ENCODE data around the gene LMOD2.

Gene LMOD2

DNA sequence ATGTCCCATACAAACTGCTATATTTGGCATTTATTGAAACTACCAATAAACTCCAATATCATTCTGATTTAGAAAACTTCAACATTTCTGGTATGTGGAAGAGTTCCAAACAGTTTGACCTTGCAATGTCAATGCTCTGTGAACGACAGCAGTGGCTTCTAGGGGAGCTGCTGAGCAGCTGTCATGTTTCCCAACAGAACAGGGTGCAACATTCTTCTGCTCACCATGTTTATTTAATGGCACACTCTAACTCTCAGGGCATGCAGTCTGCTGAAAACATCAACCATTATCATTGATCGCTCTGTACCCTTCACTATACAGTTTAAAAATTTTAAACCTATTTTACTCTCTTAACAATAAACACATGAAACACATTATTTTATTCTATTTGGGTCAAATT lies 25.9 kb downstream of the LMOD2 start:
- H3K4me1 ChIP-seq (ENCODE audit: control insufficient read depth in 2 of 2, insufficient read depth in 2 of 2, low read length in 2 of 2), result no peaks in the 10 kb centered on the region
- no peak overlapping the region for H3K27ac ChIP-seq (ENCODE audit: low read depth in 2 of 2, low read length in 2 of 2)

DNA sequence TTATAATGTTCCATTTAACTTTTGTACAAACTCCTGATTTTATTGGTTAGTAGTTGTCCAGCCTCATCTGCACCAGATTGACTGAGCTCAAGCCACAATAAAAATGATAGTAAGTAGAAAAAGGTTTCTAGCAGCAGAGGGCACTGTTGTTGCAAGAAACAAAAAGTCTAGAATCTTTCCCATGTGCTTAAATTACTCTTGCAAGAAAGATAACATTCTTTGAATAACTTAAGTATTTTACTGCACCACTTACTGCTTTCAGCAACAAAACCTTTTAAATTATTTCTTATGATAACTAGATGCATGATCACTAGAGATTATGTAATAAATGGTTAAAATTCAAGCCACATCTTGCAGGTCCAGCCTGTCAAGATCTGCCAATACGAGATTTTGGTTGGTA lies 27.0 kb downstream of the LMOD2 start:
- H3K27me3 ChIP-seq (ENCODE audit: control insufficient read depth in 2 of 2, insufficient read depth in 2 of 2, low read length in 2 of 2), result no peaks in the 10 kb centered on the region
- H3K9me3 ChIP-seq (ENCODE audit: control insufficient read depth in 2 of 2, low read length in 2 of 2), result no peaks in the 10 kb centered on the region
- no peak overlapping the region for H3K9ac ChIP-seq (ENCODE audit: low read depth in 1 of 2, low read length in 2 of 2)
- H3K27ac ChIP-seq (ENCODE audit: low read depth in 2 of 2, low read length in 2 of 2), result no peak overlapping the region
- H3K4me3 ChIP-seq (ENCODE audit: low read length in 2 of 2), result no peak overlapping the region
- peaks cover 27 to 40% of the 10 kb centered on the region in 2 donors for H3K36me3 ChIP-seq (ENCODE audit: control insufficient read depth in 2 of 2, insufficient read depth in 2 of 2, low read length in 2 of 2)
- no peaks in the 10 kb centered on the region for H3K4me1 ChIP-seq (ENCODE audit: control insufficient read depth in 2 of 2, insufficient read depth in 2 of 2, low read length in 2 of 2)

More for the DNA sequence above, 25.9 kb downstream of the LMOD2 start:
- Histone ChIP-seq H3K36me3 (ENCODE audit: control insufficient read depth in 2 of 2, insufficient read depth in 2 of 2, low read length in 2 of 2) (peaks cover 27 to 33% of the 10 kb centered on the region in 2 donors), H3K4me3 (ENCODE audit: low read length in 2 of 2) (no peak overlapping the region), H3K9ac (ENCODE audit: low read depth in 1 of 2, low read length in 2 of 2) (no peak overlapping the region), H3K9me3 (ENCODE audit: control insufficient read depth in 2 of 2, low read length in 2 of 2) (no peaks in the 10 kb centered on the region), H3K27me3 (ENCODE audit: control insufficient read depth in 2 of 2, insufficient read depth in 2 of 2, low read length in 2 of 2) (no peaks in the 10 kb centered on the region)

- Histone ChIP-seq H3K36me3 (ENCODE audit: control insufficient read depth in 2 of 2, insufficient read depth in 2 of 2, low read length in 2 of 2) (peaks cover 33 to 41% of the 10 kb centered on the region in 2 donors), H3K27me3 (ENCODE audit: control insufficient read depth in 2 of 2, insufficient read depth in 2 of 2, low read length in 2 of 2) (no peaks in the 10 kb centered on the region), H3K9me3 (ENCODE audit: control insufficient read depth in 2 of 2, low read length in 2 of 2) (no peaks in the 10 kb centered on the region), H3K4me3 (ENCODE audit: low read length in 2 of 2) (no peak overlapping the region), H3K9ac (ENCODE audit: low read depth in 1 of 2, low read length in 2 of 2) (no peak overlapping the region), H3K27ac (ENCODE audit: low read depth in 2 of 2, low read length in 2 of 2) (no peak overlapping the region), H3K4me1 (ENCODE audit: control insufficient read depth in 2 of 2, insufficient read depth in 2 of 2, low read length in 2 of 2) (no peaks in the 10 kb centered on the region)
Observed at GRCh38 chr7:123687161-123687560, 31.5 kb downstream of the LMOD2 start.

DNA sequence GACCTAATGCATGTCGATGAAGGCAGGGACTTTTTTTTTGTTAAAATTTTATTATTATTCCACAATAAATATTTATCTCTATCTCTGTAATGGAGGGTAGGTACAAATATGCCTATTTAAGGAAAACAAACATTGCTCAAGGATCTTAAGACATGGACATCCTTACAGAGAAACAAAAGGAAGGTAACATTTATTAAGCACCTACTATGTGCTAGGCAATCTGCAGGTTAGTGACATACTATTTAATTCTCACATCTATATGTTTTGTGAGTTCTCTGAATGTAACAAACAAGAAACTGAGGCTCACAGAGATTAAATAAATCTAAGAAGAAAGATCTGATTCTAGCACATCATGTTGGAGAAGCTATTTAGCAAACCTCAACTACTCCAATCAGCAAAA lies 32.1 kb downstream of the LMOD2 start:
- H3K9me3 ChIP-seq (ENCODE audit: control insufficient read depth in 2 of 2, low read length in 2 of 2), result no peaks in the 10 kb centered on the region
- H3K4me3 ChIP-seq (ENCODE audit: low read length in 2 of 2), result no peak overlapping the region
- peaks cover 38 to 45% of the 10 kb centered on the region in 2 donors for H3K36me3 ChIP-seq (ENCODE audit: control insufficient read depth in 2 of 2, insufficient read depth in 2 of 2, low read length in 2 of 2)
- H3K4me1 ChIP-seq (ENCODE audit: control insufficient read depth in 2 of 2, insufficient read depth in 2 of 2, low read length in 2 of 2), result no peaks in the 10 kb centered on the region
- H3K9ac ChIP-seq (ENCODE audit: low read depth in 1 of 2, low read length in 2 of 2), result no peak overlapping the region
- no peak overlapping the region for H3K27ac ChIP-seq (ENCODE audit: low read depth in 2 of 2, low read length in 2 of 2)
- no peaks in the 10 kb centered on the region for H3K27me3 ChIP-seq (ENCODE audit: control insufficient read depth in 2 of 2, insufficient read depth in 2 of 2, low read length in 2 of 2)

DNA sequence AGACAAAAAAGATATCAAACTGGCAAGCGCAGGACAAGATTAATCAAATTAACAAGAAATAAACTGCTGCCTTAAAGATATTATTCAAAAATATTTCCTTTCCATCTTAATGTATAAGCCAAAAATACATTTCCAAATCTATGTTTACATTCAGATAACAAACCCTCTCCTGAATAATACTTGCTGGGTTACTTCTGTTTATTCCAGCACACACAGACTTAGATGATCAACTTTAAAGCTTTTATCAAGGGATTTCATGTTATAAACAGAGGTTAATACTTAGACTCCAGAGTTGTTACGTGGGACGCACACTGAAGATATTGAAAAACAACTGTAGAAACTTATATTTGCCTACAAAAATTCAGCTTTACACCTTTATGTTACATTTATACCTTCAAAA lies 33.6 kb downstream of the LMOD2 start:
- H3K4me3 ChIP-seq (ENCODE audit: low read length in 2 of 2), result no peak overlapping the region
- no peaks in the 10 kb centered on the region for H3K27me3 ChIP-seq (ENCODE audit: control insufficient read depth in 2 of 2, insufficient read depth in 2 of 2, low read length in 2 of 2)
- no peak overlapping the region for H3K9ac ChIP-seq (ENCODE audit: low read depth in 1 of 2, low read length in 2 of 2)
- H3K36me3 ChIP-seq (ENCODE audit: control insufficient read depth in 2 of 2, insufficient read depth in 2 of 2, low read length in 2 of 2), result peaks cover 41 to 45% of the 10 kb centered on the region in 2 donors
- H3K9me3 ChIP-seq (ENCODE audit: control insufficient read depth in 2 of 2, low read length in 2 of 2), result no peaks in the 10 kb centered on the region
- H3K27ac ChIP-seq (ENCODE audit: low read depth in 2 of 2, low read length in 2 of 2), result no peak overlapping the region
- H3K4me1 ChIP-seq (ENCODE audit: control insufficient read depth in 2 of 2, insufficient read depth in 2 of 2, low read length in 2 of 2), result no peaks in the 10 kb centered on the region

DNA sequence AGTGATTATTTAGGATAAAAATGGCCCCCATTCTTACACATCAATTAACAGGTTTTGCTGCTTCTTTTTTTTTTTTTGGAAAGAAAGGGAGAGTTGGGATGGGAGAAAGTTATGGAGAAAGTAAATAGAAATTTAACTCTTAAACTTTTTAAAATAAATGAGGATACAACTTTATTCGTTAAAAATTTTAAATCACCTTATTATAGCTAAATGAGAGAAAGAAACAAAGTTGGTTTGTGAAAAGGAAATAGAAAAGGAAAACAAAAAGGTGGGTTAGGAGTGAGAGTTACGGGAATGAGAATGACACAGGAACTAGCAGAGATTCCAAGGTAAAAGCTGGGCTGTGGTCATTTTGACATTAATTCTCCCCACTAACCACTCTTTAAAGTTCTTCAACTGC lies 34.9 kb downstream of the LMOD2 start:
- Histone ChIP-seq H3K9ac (ENCODE audit: low read depth in 1 of 2, low read length in 2 of 2) (no peak overlapping the region), H3K4me3 (ENCODE audit: low read length in 2 of 2) (no peak overlapping the region), H3K27me3 (ENCODE audit: control insufficient read depth in 2 of 2, insufficient read depth in 2 of 2, low read length in 2 of 2) (no peaks in the 10 kb centered on the region), H3K36me3 (ENCODE audit: control insufficient read depth in 2 of 2, insufficient read depth in 2 of 2, low read length in 2 of 2) (peaks cover 40 to 47% of the 10 kb centered on the region in 2 donors), H3K4me1 (ENCODE audit: control insufficient read depth in 2 of 2, insufficient read depth in 2 of 2, low read length in 2 of 2) (no peaks in the 10 kb centered on the region), H3K27ac (ENCODE audit: low read depth in 2 of 2, low read length in 2 of 2) (no peak overlapping the region), H3K9me3 (ENCODE audit: control insufficient read depth in 2 of 2, low read length in 2 of 2) (no peaks in the 10 kb centered on the region)

GRCh38 chr7:123692471-123692877 lies 36.8 kb downstream of the LMOD2 start:
- no peaks in the 10 kb centered on the region for H3K4me1 ChIP-seq (ENCODE audit: control insufficient read depth in 2 of 2, insufficient read depth in 2 of 2, low read length in 2 of 2)
- no peak overlapping the region for H3K9ac ChIP-seq (ENCODE audit: low read depth in 1 of 2, low read length in 2 of 2)
- H3K27me3 ChIP-seq (ENCODE audit: control insufficient read depth in 2 of 2, insufficient read depth in 2 of 2, low read length in 2 of 2), result no peaks in the 10 kb centered on the region
- peaks cover 46 to 47% of the 10 kb centered on the region in 2 donors for H3K36me3 ChIP-seq (ENCODE audit: control insufficient read depth in 2 of 2, insufficient read depth in 2 of 2, low read length in 2 of 2)
- H3K27ac ChIP-seq (ENCODE audit: low read depth in 2 of 2, low read length in 2 of 2), result no peak overlapping the region
- H3K4me3 ChIP-seq (ENCODE audit: low read length in 2 of 2), result no peak overlapping the region
- H3K9me3 ChIP-seq (ENCODE audit: control insufficient read depth in 2 of 2, low read length in 2 of 2), result no peaks in the 10 kb centered on the region

DNA sequence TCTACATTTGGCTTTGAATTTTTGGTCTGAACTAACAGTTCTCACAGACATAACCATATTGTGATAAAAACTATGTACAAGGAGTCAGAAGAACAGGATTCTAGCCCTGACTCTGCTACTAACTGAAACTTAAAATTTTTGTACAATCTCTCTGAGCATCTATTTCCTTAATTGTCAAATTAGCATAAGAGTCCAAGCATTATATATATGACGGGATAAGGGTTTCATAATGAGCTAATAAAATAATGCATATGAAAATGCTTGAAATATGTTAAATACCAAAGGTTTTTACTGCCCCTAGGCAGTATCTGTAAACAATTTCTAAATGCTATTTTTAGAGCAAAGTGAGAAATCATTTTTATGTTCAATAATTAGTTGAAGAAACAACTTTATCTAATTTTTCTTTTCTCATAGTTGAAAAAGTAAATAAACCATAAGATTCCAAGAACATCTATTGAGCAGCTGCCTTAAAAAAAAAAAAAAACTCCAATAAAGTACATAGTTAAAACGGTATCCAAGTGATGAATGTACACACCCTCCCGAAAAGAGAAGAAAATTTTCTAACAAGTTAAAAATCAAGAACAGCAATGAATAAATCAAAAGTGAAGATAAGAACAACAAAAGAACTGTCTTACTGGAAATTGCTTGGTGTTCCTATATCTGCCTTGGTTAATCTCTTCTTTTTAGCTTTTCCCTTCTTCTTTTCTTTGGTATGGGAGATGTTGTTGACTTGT lies 40.4 kb downstream of the LMOD2 start:
- no peak overlapping the region for H3K9ac ChIP-seq (ENCODE audit: low read depth in 1 of 2, low read length in 2 of 2)
- H3K36me3 ChIP-seq (ENCODE audit: control insufficient read depth in 2 of 2, insufficient read depth in 2 of 2, low read length in 2 of 2), result peaks cover 45 to 55% of the 10 kb centered on the region in 2 donors
- no peak overlapping the region for H3K27ac ChIP-seq (ENCODE audit: low read depth in 2 of 2, low read length in 2 of 2)
- no peaks in the 10 kb centered on the region for H3K9me3 ChIP-seq (ENCODE audit: control insufficient read depth in 2 of 2, low read length in 2 of 2)
- no peaks in the 10 kb centered on the region for H3K4me1 ChIP-seq (ENCODE audit: control insufficient read depth in 2 of 2, insufficient read depth in 2 of 2, low read length in 2 of 2)
- H3K4me3 ChIP-seq (ENCODE audit: low read length in 2 of 2), result no peak overlapping the region
- no peaks in the 10 kb centered on the region for H3K27me3 ChIP-seq (ENCODE audit: control insufficient read depth in 2 of 2, insufficient read depth in 2 of 2, low read length in 2 of 2)

DNA sequence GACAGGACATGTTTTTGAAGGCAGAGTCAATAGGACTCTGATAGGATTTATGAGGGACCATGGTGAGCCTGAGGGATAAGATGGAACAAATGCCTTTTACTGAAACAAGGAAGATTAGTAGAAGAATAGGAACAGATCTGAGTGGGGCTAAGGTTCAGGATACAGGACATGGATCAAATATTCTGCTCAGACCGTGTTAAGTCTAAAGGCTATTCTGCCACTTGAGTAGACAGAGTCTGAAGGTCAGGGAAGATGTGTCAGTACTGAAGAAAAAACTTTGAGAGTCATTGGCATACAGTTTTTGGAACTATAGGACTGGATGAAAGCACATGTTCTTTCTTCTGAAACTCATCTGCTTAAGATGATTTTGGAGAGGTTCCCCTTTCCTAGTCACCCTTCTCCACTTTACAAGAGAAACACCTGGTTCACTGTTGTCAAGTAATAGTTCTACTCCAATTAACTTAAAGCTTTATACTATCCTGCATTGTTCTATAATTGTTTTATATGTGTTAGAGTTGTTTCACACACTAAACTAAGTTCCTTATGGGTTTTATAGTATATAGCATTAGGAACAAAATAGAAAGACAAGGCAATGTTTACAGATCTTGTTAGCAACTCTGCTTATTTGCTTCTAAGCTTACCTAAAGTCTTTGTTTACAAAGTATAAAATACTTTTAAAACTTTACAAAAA lies 49.7 kb downstream of the LMOD2 start:
- Histone ChIP-seq H3K36me3 (ENCODE audit: control insufficient read depth in 2 of 2, insufficient read depth in 2 of 2, low read length in 2 of 2) (peaks cover 28 to 40% of the 10 kb centered on the region in 2 donors), H3K9ac (ENCODE audit: low read depth in 1 of 2, low read length in 2 of 2) (no peak overlapping the region), H3K27me3 (ENCODE audit: control insufficient read depth in 2 of 2, insufficient read depth in 2 of 2, low read length in 2 of 2) (no peaks in the 10 kb centered on the region), H3K4me1 (ENCODE audit: control insufficient read depth in 2 of 2, insufficient read depth in 2 of 2, low read length in 2 of 2) (peaks cover 0 to 12% of the 10 kb centered on the region in 2 donors), H3K27ac (ENCODE audit: low read depth in 2 of 2, low read length in 2 of 2) (peak overlapping the region in 1 of 2 donors; percentile 15), H3K4me3 (ENCODE audit: low read length in 2 of 2) (no peak overlapping the region), H3K9me3 (ENCODE audit: control insufficient read depth in 2 of 2, low read length in 2 of 2) (no peaks in the 10 kb centered on the region)

GRCh38 chr7:123709525-123709924 lies 53.9 kb downstream of the LMOD2 start:
- Histone ChIP-seq H3K4me1 (ENCODE audit: control insufficient read depth in 2 of 2, insufficient read depth in 2 of 2, low read length in 2 of 2) (peaks cover 0 to 12% of the 10 kb centered on the region in 2 donors), H3K9me3 (ENCODE audit: control insufficient read depth in 2 of 2, low read length in 2 of 2) (no peaks in the 10 kb centered on the region), H3K9ac (ENCODE audit: low read depth in 1 of 2, low read length in 2 of 2) (no peak overlapping the region), H3K27ac (ENCODE audit: low read depth in 2 of 2, low read length in 2 of 2) (no peak overlapping the region), H3K27me3 (ENCODE audit: control insufficient read depth in 2 of 2, insufficient read depth in 2 of 2, low read length in 2 of 2) (no peaks in the 10 kb centered on the region), H3K4me3 (ENCODE audit: low read length in 2 of 2) (no peak overlapping the region), H3K36me3 (ENCODE audit: control insufficient read depth in 2 of 2, insufficient read depth in 2 of 2, low read length in 2 of 2) (peaks cover 9 to 24% of the 10 kb centered on the region in 2 donors)
